HG03064 (cell line): ENCODE measurements around the gene PLEKHA8.
"Not testable (repeated sequence)": the region's sequence is repeated elsewhere in the genome, so short reads cannot be mapped to it uniquely, and the experiment has no call there.

Experiments used
- ATAC-seq: cut with Tn5 transposase; IDR thresholded peaks from one replicate; pipeline ENCODE4 v1.9.1; 2021; ENCODE audit warnings: low read depth; ENCODE audit not compliant: unreplicated experiment

Gene PLEKHA8

GRCh38 chr7:30057741-30058140 lies 29.5 kb downstream of the PLEKHA8 start:
- ATAC-seq, result no peak

GRCh38 chr7:30061786-30062185 lies 33.6 kb downstream of the PLEKHA8 start:
- not testable (repeated sequence) for ATAC-seq

- ATAC-seq, result no peak
Observed at GRCh38 chr7:30062587-30062986, 34.4 kb downstream of the PLEKHA8 start.

GRCh38 chr7:30065746-30066145 lies 37.5 kb downstream of the PLEKHA8 start:
- ATAC-seq, result no peak

GRCh38 chr7:30066687-30067086 lies 38.5 kb downstream of the PLEKHA8 start:
- no peak for ATAC-seq

- no peak for ATAC-seq
Observed at GRCh38 chr7:30068117-30068516, 39.9 kb downstream of the PLEKHA8 start.

GRCh38 chr7:30069096-30069867 lies 41.1 kb downstream of the PLEKHA8 start:
- no peak for ATAC-seq

GRCh38 chr7:30070052-30070451 lies 41.8 kb downstream of the PLEKHA8 start:
- ATAC-seq, result no peak

- no peak for ATAC-seq
Observed at GRCh38 chr7:30072735-30073134, 44.5 kb downstream of the PLEKHA8 start.

GRCh38 chr7:30074422-30075030 lies 46.3 kb downstream of the PLEKHA8 start:
- ATAC-seq, result no peak

- no peak for ATAC-seq
Observed at GRCh38 chr7:30076411-30076810, 48.2 kb downstream of the PLEKHA8 start.

GRCh38 chr7:30078280-30078679 lies 50.1 kb downstream of the PLEKHA8 start:
- ATAC-seq, result no peak

- no peak for ATAC-seq
Observed at GRCh38 chr7:30079880-30080279, 51.7 kb downstream of the PLEKHA8 start.

- no peak for ATAC-seq
Observed at GRCh38 chr7:30080818-30081217, 52.6 kb downstream of the PLEKHA8 start.

- ATAC-seq, result no peak
Observed at GRCh38 chr7:30082686-30083085, 54.5 kb downstream of the PLEKHA8 start.

- no peak for ATAC-seq
Observed at GRCh38 chr7:30083334-30083733, 55.1 kb downstream of the PLEKHA8 start.

GRCh38 chr7:30084212-30084611 lies 56.0 kb downstream of the PLEKHA8 start:
- ATAC-seq, result no peak

GRCh38 chr7:30086529-30086928 lies 58.3 kb downstream of the PLEKHA8 start:
- ATAC-seq, result no peak

GRCh38 chr7:30087371-30087770 lies 59.2 kb downstream of the PLEKHA8 start:
- ATAC-seq, result no peak

- no peak for ATAC-seq
Observed at GRCh38 chr7:30088362-30088761, 60.1 kb downstream of the PLEKHA8 start.

- no peak for ATAC-seq
Observed at GRCh38 chr7:30090111-30090510, 61.9 kb downstream of the PLEKHA8 start.

- no peak for ATAC-seq
Observed at GRCh38 chr7:30091491-30091912, 63.3 kb downstream of the PLEKHA8 start.
